HG02678 (cell line): ENCODE data around the gene TMEM231.
A peak's percentile ranks its signal among the peaks of the same experiment; 100 is the strongest.
"Not testable (repeated sequence)": the region's sequence is repeated elsewhere in the genome, so short reads cannot be mapped to it uniquely, and the experiment has no call there.

ENCODE experiments used
- ATAC-seq: cut with Tn5 transposase; IDR thresholded peaks from one replicate; pipeline ENCODE4 v1.9.1; 2021; ENCODE audit warnings: mild to moderate bottlenecking, moderate library complexity; ENCODE audit not compliant: unreplicated experiment

The TMEM231 gene

DNA sequence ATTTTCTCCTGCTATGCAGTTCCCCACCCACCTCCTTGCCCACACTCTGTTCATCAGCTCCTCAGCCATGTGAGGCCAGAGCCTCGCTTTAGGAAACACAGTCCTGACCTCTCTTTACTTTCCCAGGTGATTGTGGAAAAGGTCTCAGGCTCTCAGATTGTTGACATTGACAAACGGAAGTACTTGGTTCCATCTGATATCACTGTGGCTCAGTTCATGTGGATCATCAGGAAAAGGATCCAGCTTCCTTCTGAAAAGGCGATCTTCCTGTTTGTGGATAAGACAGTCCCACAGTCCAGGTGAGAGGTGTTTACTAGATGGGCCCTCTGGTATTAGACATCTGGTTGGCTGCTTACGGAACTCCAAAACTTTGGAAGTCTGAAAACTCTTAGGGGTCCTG lies 11.9 kb upstream of the TMEM231 start:
- no peak for ATAC-seq

DNA sequence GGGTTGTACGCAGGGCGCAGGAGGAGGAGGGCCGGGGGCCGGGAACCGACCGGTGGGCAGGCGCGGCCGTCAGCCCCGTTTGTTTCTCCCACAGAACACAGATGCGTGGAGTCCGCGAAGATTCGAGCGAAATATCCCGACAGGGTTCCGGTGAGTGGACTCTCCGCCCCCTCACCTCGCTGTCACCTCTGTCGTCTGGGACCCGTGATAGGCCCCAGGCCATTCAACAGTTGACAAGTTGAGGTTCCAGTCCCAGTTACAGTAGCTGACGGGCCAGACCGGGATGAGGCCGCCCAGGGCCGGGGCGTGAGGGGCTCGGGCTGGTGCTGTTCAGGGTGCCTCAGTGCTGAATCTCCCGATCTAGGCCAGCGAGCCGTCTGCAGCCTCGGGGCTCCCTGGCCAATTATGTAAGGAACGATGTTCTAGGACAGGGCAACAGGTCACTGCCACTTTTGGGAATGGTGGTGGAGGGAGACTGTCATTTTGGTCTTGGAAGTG lies 10.8 kb upstream of the TMEM231 start:
- no peak for ATAC-seq

DNA sequence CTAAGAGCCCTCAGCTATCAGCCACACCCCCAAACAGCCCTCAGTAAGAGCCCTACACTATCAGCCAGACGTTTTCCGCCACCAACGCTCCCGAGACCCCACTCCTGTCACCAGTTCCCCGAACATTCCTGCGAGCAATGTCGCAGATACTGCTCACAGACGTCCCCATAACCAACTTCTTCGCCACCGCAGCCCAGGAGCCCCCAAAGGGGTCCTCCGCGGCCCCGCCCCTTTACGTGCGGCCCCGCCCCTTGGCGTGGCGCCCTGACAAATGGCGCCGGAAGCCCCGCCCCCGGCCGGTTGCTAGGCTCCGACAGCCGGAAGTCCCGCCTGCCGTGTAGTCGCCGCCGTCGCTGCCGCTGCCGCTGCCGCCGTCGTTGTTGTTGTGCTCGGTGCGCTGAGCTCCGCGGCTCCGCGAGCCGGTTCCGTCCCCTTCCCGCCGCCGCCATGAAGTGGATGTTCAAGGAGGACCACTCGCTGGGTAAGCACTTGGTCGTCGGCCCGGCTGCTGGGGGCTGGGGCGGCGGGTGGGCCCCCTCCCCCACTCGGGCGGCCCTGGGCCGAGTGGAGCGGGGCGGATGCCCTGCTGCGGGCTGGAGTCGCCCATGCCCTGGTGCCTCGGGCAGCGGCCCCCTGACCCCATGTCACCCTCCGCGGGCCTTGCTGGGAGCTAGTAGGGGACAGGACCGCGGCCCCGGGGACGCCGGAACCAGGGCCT lies 10.1 kb upstream of the TMEM231 start, which contains the start of gene GABARAPL2:
GABARAPL2 (plus strand) TSS at position 340 of the 718 bp plus-strand sequence; CDS start at position 448, 108 bp downstream.
- ATAC-seq: peak; percentile 72

DNA sequence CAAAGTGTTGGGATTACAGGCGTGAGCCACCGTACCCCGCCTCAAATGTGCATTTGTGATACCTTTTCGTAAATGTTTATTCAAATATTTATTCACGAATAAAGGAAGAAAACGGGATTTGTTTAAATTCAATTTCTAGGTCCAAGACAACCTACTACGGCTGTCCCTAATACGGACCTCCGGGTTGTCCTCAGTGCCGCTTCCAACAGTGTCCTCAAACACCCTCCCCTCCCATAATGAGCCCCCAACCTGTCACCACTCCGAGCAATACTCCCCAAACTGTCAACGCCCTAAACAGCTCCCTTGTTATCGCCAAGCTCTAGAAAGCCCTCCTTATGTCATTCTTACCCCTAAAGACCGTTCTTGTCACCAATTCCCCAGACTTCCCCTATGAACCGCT lies 9.6 kb upstream of the TMEM231 start:
- peak; percentile 2 for ATAC-seq

DNA sequence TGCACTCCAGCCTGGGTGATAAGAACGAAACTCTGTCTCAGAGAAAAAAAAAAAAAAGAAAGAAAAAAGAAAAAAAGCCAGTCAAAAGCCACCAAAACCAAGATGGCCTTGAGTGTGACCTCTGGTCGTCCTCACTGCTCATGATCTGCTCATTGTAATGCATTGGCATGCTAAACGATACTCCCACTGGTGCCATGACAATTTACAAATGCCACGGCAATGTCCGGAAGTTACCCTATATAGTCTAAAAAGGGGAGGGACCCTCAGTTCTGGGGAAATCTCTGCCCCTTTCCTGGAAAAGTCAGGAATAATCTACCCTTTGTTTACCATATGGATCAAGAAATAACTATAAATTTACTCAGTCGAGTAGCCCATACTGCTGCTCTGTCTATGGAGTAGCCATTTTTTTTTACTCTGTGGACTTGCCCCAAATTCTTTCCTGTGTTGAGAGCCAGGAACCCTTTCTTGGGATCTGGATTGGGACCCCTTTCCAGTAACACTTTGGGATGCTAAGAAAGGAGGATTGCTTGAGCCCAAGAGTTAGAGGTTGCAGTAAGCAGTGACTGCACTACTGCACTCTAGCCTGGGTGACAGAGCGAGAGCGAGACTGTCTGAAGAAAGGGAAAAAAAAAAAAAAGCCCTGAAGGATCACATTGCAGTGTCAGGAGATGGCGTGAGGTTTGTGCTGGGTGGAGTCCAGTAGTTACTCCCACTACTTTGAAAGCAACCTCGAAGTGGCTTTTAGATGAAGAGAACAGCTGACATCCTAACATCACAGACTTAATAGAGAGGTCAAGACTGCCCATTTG lies 3.7 kb upstream of the TMEM231 start:
- no peak for ATAC-seq

DNA sequence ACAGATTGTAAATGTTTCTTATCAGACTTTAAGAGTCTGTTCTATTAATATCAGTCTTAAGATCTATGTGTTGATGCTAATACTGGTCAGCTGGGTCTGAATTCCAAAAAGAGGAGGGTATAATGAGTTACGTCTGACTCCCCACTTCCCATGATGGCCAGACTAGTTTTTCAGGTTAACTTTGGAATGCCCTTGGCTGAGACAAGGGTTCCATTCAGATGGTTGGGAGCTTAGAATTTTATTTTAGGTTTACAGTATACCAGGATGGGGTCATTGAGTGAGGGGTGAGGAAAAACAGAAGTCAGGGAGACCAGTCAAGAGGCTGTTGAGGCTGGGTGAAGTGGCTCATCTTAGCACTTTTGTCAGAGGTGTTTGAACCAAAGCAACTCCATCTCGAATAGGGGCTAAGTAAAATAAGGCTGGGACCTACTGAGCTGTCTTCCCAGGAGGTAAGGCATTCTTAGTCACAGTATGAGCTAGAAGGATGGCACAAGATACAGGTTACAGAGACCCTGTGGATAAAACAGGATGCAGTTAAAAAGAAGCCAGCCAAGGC lies 2.9 kb upstream of the TMEM231 start:
- no peak for ATAC-seq

DNA sequence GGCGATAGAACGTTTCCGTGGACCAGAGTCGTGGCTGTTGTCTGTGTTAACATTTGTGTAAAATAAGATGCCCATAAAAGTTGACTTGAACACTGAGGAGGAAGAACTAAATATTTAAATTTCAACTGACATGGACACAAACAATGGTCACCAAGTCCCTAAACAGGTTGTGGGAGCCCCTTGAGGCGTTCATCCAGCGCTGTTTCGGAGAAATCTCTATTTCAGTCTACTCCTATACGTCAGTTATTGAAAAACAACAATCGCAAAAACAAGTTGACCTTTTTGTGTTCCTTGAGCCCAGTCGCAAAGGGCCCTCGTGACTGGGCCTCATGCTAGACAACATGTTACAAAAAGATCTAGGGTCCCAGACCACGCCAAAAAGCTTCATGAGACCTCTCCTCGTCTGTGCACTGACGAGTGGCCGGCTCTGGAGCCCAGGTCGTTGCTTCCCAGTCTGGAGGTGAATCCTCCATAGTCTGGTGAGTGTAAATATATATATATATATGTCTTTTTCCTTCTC lies 439 bp upstream of the TMEM231 start:
- ATAC-seq: no peak

DNA sequence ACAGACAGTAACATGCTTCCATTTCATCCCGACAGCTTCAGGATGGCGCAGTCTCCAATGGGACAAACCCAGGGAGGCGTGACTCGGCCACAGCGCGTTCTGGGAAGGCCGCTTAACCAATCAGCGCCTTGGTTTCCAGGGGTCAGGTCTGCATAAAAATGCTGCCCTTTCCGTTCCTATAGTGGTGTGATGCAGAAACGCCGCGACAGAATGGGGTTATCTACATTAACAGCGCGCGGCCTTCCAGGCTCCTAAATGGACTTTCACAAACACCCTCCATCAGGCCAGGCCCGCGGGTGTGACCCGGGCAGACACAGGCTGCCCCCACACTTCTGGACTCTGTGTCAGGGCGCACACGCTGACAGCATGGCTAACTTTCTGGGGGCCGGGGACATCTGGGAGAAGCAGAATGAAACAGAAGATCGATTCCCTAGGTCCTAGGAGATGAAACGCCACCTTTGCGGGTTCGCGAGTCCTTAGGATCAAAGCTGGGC lies 792 bp downstream of the TMEM231 start:
- ATAC-seq: peak; percentile 36

DNA sequence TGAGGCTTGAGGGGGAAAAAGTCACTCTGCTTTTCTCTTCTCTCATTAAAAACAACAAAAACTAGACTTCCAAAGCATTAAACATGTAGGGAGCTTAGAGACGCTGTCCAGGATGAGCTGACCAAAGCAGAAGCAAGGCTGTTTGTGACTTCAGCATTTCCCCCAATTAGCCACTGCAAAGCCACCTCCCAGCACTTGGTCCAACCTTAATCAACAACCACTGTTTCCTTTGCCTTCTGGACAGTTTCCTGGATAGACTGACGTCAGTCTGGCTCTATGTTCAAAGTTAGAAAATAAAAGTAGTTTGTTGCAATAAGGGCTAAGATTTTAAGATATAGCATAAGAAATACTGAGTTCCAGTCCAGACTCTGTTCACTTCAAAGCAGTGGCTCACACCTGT lies 3.1 kb downstream of the TMEM231 start:
- ATAC-seq: no peak

DNA sequence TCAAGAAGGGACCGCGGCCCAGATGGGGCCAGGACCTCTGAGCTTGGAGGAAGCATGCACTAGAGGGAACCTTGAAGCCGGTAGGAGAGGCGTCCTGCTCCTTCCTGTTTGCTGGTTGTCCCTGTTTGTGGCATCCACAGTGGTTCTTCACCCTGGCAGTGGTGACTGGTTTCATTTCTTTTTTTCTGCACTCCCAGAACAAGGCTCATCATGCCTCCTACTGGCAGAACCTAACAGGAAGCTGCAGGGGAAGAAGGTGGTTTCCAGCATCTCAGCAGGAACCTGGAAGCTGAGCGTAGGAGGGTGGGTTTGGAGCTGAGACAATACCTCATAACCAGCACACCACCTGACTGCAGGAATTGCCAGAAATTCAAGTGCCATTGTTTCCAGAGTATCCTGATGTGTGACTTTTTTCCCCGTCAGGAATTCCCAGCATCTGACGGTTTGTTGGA lies 5.8 kb downstream of the TMEM231 start:
- peak; percentile 86 for ATAC-seq

DNA sequence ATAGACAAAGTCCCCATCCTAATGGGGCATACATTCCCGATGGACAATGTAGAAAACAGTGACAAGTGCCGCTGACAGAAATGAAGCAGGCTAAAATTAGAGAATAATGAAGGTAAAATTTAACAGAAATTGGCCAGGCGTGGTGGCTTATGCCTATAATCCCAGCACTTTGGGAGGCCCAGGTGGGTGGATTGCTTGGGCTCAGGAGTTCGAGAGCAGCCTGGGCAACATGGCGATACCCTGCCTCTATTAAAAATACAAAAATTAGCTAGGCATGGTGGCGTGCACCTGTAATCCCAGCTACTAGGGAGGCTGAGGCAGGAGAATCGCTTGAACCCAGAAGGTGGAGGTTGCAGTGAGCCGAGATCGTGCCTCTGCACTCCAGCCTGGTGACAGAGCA lies 7.6 kb downstream of the TMEM231 start:
- not testable (repeated sequence) for ATAC-seq

DNA sequence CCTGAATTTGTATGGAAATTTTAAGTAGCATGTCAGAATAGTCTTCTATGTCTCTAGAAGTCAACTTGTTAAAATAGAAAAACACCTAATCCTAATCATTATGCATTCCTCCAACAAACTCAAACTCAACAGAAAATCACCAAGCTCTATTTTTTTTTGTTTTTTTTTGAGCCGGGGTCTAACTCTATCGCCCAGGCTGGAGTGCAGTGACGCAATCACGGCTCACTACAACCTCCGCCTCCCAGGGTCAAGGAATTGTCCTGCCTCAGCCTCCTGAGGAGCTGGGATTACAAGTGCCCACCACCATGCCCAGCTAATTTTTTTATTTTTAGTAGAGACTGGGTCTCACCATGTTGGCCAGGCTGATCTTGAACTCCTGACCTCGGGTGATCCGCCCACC lies 9.8 kb downstream of the TMEM231 start:
- no peak for ATAC-seq

DNA sequence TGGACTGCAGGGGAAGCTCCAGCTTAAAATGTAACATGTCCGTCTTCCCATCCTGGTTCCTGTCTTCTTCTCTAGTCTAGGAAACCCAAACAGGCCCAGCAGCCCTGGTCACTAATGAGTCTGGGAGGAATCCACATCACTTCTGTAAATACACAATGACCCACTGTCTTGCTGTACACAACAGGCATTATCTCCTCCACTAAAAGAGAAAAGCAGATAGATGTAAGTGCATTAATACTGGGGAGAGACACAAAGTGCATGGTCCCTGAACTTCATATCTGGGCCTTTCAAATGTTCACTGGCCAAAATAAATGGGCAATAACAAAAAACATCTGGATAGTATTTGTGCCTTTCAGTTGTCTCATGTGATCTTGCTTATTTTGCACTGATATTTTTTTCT lies 10.2 kb downstream of the TMEM231 start:
- ATAC-seq: not testable (repeated sequence)

DNA sequence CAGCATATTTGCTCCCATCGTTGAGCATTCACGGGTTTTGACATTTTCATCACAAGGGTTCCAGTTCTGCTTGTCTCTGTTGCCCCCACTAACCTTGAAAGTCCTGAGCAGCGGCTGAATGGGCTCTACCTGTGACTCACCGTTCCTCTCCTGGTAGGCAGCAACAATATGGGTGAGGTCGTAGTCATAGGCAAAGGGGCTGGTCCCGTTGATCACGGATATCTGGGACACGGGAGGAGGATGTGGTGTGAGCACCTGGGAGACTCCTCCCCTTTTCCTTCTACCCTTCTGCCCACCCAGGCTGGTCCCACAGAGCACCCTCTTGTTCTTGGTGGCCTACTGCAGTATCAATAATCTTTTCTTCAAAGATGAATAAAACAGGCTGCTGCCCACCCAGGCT lies 13.6 kb downstream of the TMEM231 start:
- not testable (repeated sequence) for ATAC-seq

DNA sequence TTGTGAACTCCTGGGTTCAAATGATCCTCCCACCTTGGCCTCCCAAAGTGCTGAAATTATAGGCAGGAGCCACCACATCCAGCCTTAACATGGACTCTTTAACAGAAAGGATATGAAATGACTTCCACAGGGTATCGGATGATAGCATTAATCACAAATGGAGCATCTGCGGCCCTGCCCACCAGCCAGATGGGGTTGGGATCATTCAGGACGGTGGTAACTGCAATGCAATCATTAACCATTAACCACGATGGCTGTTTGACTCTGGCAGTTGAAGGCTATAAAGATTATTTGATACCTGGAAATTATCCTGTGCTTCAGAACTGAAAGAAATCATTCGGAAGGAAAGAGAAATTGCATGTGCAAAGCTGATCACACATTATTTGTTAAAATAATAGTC lies 14.8 kb downstream of the TMEM231 start:
- ATAC-seq: no peak

DNA sequence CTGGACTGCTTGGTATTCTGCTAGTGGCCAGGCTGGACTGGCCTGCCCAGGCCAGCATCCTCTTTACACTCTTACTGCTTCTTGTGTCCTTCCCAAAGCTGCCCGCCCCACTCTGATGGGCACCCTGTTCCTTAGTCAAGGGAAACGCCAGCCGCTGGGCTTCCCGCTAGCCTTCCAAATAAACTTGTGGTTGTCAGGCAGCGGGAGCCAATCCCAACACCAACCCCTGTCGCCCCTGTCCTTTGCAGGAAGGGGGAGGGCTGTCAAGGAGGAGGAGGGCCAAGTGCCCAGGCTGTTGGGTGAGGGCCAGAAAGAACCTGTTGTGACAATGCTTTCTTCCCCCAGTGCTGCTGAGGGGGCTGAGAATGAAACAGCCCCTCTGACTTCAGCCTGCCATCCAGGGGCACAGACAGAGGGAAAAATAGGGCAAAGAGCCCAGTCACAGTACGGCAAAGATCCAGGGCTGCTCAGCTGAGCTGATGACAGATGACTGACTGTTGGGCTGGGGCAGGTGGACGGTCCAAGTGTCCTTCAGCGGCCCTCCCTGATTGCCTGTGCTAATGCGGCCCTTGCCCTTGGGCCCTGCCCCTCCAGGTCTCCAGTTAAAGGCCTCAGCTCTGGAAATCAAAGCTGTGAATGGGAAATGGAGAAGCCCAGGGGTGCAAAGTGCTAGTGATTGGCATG lies 17.0 kb downstream of the TMEM231 start:
- not testable (repeated sequence) for ATAC-seq

DNA sequence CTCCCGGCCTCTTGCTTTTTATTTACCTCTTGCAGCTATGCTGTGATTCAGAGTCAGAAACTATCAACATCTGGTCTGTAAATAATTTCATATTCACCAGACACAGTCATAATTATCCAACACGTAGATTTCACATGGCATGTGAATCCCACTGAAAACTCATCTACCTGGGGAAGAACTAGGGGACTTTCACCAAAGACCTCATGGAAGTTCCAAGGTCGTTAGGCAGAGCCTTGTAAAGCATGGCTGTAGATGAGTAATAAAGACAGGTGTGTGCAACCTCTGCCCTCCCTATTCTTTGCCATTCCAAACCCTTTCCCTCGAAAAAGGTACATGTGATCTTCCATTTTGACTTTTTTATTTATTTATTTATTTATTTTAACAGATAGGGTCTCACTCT lies 18.3 kb downstream of the TMEM231 start:
- ATAC-seq: no peak

DNA sequence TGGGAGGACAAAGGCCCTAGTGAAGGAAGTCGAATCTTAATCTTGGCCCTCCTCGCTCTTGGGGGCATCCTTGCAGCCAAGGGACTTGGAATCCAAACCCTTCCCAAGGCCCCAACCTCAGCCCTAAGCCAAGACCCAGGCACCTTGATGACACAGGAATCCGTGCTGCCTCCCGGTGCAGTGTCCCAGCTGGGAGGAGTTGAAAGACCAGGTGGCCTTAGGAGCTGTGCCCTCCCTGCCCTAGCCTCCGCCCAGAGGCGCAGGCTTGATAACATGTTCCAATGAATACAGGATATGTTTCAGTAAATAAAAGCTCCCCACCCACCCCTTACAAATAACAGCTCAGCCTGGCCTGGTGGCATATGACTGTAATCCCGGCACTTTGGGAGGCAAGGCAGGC lies 20.2 kb downstream of the TMEM231 start, which contains the start of gene CHST5:
CHST5 (minus strand) TSS at position 208 of the 400 bp plus-strand sequence. CDS start 5,724 bp downstream, outside the sequence.
- ATAC-seq: no peak

DNA sequence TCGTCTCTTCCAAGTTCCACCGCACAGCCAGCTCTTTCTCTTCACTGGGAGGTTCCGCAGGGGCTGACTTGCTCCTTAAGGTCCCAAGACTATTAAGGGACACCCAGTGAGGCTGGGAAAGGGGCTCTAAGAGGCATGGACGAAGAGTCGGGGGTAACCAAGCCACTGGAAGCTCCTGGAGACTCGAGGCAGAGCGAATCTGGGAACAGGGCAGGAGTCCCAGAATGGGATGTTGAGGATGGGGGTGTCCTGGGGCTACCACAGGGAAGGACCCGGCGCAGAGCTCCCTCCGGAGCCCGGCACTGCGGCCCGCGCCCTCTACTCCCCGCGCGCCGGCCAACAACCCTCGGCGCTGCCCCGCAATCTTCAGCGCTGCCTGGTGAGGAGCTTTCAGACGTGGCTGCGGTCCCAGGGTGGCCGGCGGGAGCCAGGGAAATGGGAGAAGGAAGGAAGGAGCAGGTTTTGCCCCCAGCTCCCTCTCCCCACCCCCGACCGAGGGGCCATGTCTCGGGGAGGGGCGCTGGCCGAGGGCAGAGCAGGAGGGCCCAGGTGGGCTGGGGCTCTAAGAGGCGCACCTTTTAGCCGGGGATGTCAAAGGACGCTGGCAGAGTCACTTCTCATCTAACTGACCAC lies 20.7 kb downstream of the TMEM231 start:
- no peak for ATAC-seq
